ENCODE results near the gene EPHA4. TPM values are rescaled to one million over a fixed set of nuclear protein-coding genes. Genes with fewer than 3 reads are reported as not detected.

The EPHA4 gene
- total and polyA plus RNA-seq, 2 donors (not counting 1 experiment from before 2014, with no cell fraction given) = 10.7 to 54.9 TPM

DNA sequence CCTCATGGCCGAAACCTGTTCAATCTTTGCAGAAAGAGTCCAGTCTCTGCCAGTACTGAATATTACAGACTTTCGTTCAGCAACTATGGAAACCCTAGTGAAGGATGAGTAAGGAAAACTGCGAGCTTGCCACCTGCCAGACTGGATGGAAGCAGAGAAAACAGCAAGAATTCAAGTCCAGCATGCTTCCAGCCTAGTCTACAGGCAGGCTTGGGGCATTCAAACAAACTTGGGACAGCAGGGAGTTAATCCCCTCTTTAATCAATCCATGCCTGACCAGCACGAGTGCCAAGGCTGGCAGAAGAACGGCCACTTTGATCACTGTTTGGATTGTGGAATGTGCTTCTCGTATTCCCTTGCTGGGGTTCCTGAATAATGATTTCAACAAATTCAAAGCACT lies 145.2 kb downstream of the EPHA4 start:
- Mint-ChIP-seq H3K9me3 (ENCODE audit: insufficient read depth) (no peaks in the 10 kb centered on the region), H3K27me3 (no peaks in the 10 kb centered on the region), H3K27ac (no peak overlapping the region), H3K4me3 (no peak overlapping the region), H3K4me1 (peaks cover 4% of the 10 kb centered on the region)
- WGBS (ENCODE audit: insufficient coverage) = 93% methylated on average over 3 of the region's 6 CpGs
- H3K36me3 ChIP-seq (replicated peaks in 1 of 2; ENCODE audit: control extremely low read depth in 1 of 2, control insufficient read depth in 1 of 2, extremely low read depth in 1 of 2, insufficient read depth in 2 of 2, low read length in 1 of 2) = peaks cover 0 to 2% of the 10 kb centered on the region in 2 experiments
- ATAC-seq (ENCODE audit: low read depth) = no peak
- TF ChIP-seq, protein P1, sequence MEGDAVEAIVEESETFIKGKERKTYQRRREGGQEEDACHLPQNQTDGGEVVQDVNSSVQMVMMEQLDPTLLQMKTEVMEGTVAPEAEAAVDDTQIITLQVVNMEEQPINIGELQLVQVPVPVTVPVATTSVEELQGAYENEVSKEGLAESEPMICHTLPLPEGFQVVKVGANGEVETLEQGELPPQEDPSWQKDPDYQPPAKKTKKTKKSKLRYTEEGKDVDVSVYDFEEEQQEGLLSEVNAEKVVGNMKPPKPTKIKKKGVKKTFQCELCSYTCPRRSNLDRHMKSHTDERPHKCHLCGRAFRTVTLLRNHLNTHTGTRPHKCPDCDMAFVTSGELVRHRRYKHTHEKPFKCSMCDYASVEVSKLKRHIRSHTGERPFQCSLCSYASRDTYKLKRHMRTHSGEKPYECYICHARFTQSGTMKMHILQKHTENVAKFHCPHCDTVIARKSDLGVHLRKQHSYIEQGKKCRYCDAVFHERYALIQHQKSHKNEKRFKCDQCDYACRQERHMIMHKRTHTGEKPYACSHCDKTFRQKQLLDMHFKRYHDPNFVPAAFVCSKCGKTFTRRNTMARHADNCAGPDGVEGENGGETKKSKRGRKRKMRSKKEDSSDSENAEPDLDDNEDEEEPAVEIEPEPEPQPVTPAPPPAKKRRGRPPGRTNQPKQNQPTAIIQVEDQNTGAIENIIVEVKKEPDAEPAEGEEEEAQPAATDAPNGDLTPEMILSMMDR (IDR thresholded peaks at IDR 0.05) = no peak
- no peak for TF ChIP-seq EZH2 (IDR thresholded peaks at IDR 0.05; ENCODE audit: borderline replicate concordance, insufficient read depth, low read depth, low read length, poor library complexity, severe bottlenecking)
- H3K9ac ChIP-seq (ENCODE audit: low read length) = no peak overlapping the region
- H3K4me3 ChIP-seq (ENCODE audit: control extremely low read depth in 1 of 5, extremely low read depth in 1 of 5, insufficient read depth in 1 of 5, low read depth in 2 of 5, low read length in 4 of 5) = no peak overlapping the region
- no peak overlapping the region for H3K27ac ChIP-seq (ENCODE audit: low read length in 2 of 2)
- H3K79me2 ChIP-seq (ENCODE audit: control insufficient read depth, insufficient read depth, low read length) = no peaks in the 10 kb centered on the region
- ChIA-PET CTCF (no interaction called here), POLR2A (no interaction called here)
- no peaks in the 10 kb centered on the region for H3K4me1 ChIP-seq (ENCODE audit: control insufficient read depth in 2 of 2, insufficient read depth in 2 of 2, low read length in 2 of 2)
- no peak for DNase-seq
- no peaks in the 10 kb centered on the region for H4K20me1 ChIP-seq (ENCODE audit: control insufficient read depth, insufficient read depth, low read length, poor library complexity, severe bottlenecking)
- no peak overlapping the region for H3K4me2 ChIP-seq (replicated peaks; ENCODE audit: low read depth, low read length, poor library complexity, severe bottlenecking)
- intact Hi-C loops (cut with micrococcal nuclease) = no loop called here
- no peaks in the 10 kb centered on the region for H3K9me3 ChIP-seq (ENCODE audit: control extremely low read depth in 1 of 3, control insufficient read depth in 2 of 3, insufficient read depth in 1 of 3, low read length in 2 of 3)
- no peak overlapping the region for H2AFZ ChIP-seq (ENCODE audit: insufficient read depth, low read depth, low read length, poor library complexity, severe bottlenecking)
- H3K27me3 ChIP-seq (replicated peaks in 1 of 4; ENCODE audit: control extremely low read depth in 1 of 4, control insufficient read depth in 3 of 4, insufficient read depth in 4 of 4, low read length in 3 of 4) = no peaks in the 10 kb centered on the region

DNA sequence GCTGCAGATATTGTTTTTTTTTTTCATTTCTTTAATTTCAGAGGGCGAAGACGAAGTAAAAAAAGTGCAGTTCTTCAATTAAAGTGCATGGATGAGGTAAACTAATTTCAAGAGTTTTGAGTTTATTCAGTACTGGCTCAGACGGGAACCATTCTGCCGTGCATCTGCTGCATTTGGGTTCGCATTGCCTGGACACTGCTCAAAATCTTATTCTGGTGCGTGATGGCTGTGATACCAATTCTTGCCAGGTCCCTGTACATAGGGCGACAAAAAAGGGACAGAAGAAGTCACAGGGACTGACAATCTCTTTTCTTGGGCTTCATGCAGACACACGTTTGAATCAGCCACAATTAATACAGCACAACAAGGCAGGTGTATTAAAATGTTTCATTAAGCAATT lies 146.2 kb downstream of the EPHA4 start:
- no peak for ATAC-seq (ENCODE audit: low read depth)
- H3K27me3 Mint-ChIP-seq = no peaks in the 10 kb centered on the region
- intact Hi-C loops (cut with micrococcal nuclease) = no loop called here
- ChIA-PET CTCF (no interaction called here), POLR2A (no interaction called here)
- H3K4me1 ChIP-seq (ENCODE audit: control insufficient read depth in 2 of 2, insufficient read depth in 2 of 2, low read length in 2 of 2) = peaks cover 5 to 7% of the 10 kb centered on the region in 2 donors
- peaks cover 0 to 2% of the 10 kb centered on the region in 2 experiments for H3K36me3 ChIP-seq (replicated peaks in 1 of 2; ENCODE audit: control extremely low read depth in 1 of 2, control insufficient read depth in 1 of 2, extremely low read depth in 1 of 2, insufficient read depth in 2 of 2, low read length in 1 of 2)
- H3K4me2 ChIP-seq (replicated peaks; ENCODE audit: low read depth, low read length, poor library complexity, severe bottlenecking) = no peak overlapping the region
- H3K27me3 ChIP-seq (replicated peaks in 1 of 4; ENCODE audit: control extremely low read depth in 1 of 4, control insufficient read depth in 3 of 4, insufficient read depth in 4 of 4, low read length in 3 of 4) = no peaks in the 10 kb centered on the region
- H3K4me3 Mint-ChIP-seq = no peak overlapping the region
- no peak overlapping the region for H3K27ac ChIP-seq (ENCODE audit: low read length in 2 of 2)
- no peak overlapping the region for H3K4me3 ChIP-seq (ENCODE audit: control extremely low read depth in 1 of 5, extremely low read depth in 1 of 5, insufficient read depth in 1 of 5, low read depth in 2 of 5, low read length in 4 of 5)
- peaks cover 9% of the 10 kb centered on the region for H3K4me1 Mint-ChIP-seq
- no peak overlapping the region for H3K27ac Mint-ChIP-seq
- no peak for TF ChIP-seq EZH2 (IDR thresholded peaks at IDR 0.05; ENCODE audit: borderline replicate concordance, insufficient read depth, low read depth, low read length, poor library complexity, severe bottlenecking)
- TF ChIP-seq, protein P1 (IDR thresholded peaks at IDR 0.05) = no peak
- no peaks in the 10 kb centered on the region for H3K9me3 Mint-ChIP-seq (ENCODE audit: insufficient read depth)
- no peaks in the 10 kb centered on the region for H4K20me1 ChIP-seq (ENCODE audit: control insufficient read depth, insufficient read depth, low read length, poor library complexity, severe bottlenecking)
- no peak for DNase-seq
- H3K9ac ChIP-seq (ENCODE audit: low read length) = no peak overlapping the region
- 94% methylated on average over 6 of the region's 8 CpGs for WGBS (ENCODE audit: insufficient coverage)
- H3K79me2 ChIP-seq (ENCODE audit: control insufficient read depth, insufficient read depth, low read length) = no peaks in the 10 kb centered on the region
- H2AFZ ChIP-seq (ENCODE audit: insufficient read depth, low read depth, low read length, poor library complexity, severe bottlenecking) = no peak overlapping the region
- H3K9me3 ChIP-seq (ENCODE audit: control extremely low read depth in 1 of 3, control insufficient read depth in 2 of 3, insufficient read depth in 1 of 3, low read length in 2 of 3) = peaks cover 0 to 3% (median 0%) of the 10 kb centered on the region in 3 donors
